Omental fat pad (tissue), 4 donors: Measurements from ENCODE around the gene GABARAPL1. TPM values are rescaled to one million over a fixed set of nuclear protein-coding genes. Genes with fewer than 3 reads are reported as not detected.

Experiments used
- ATAC-seq: fragments of 150-250 bp; one replicate; pipeline ENCODE4 v1.9.1; 2016; ENCODE audit warnings: mild to moderate bottlenecking, moderate library complexity; ENCODE audit not compliant: low FRiP score
- DNase-seq: peaks from one replicate; pipeline ENCODE4 v3.0.0-alpha.2; 2019; ENCODE audit warnings: low spot score
- total RNA-seq, 4 donors: library from RNA; depleted of rRNA; stranded (reverse); fragments of >200 nt; gene quantifications; one replicate each; pipeline ENCODE4 v1.1.0, GENCODE V29; 2016
- TF ChIP-seq, protein P1 (sequence below), 3 donors: fragments of 450-650 bp; IDR thresholded peaks; one replicate each; pipeline ENCODE4 v1.5.1; 2016 to 2017; ENCODE audit warnings: antibody characterized with exemption in 3 of 3, mild to moderate bottlenecking in 3 of 3, moderate library complexity in 2 of 3

Gene GABARAPL1
- total RNA-seq, 4 donors from 2014 or later = 165 to 335 (median 268) TPM

DNA sequence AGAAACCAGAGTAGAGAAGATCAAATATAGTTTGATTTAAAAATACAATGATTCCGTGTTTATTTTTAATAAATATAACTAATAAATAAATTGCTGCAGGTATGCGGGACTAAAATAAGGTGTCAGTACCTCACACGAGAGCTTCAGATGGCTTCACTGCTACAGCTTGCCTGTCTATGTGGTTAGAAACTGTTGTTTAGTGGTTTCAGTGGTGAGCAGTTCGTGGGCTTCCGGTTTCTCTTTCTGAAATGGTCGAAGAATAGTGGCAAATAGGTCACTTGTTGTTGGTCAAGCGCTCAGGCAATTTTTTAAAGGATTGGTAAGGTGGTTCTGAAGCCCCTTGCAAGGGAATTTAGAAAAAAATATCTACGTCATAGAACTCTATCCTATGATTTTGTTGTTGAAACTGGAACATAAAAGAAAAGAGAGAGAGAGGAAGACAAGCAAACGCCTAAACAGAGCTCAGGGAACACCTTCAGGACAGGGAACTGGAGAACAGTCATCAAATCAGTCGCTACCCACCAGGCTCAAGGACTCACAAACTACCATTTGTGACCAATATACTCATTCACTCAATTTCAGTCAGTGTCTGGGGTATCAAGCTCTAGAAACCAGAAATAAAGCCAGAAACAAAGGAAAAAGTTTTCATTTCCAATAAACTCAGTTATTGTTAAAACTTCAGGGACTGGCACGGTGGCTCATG is 31.3 kb downstream of the GABARAPL1 start:
- TF ChIP-seq, protein P1, sequence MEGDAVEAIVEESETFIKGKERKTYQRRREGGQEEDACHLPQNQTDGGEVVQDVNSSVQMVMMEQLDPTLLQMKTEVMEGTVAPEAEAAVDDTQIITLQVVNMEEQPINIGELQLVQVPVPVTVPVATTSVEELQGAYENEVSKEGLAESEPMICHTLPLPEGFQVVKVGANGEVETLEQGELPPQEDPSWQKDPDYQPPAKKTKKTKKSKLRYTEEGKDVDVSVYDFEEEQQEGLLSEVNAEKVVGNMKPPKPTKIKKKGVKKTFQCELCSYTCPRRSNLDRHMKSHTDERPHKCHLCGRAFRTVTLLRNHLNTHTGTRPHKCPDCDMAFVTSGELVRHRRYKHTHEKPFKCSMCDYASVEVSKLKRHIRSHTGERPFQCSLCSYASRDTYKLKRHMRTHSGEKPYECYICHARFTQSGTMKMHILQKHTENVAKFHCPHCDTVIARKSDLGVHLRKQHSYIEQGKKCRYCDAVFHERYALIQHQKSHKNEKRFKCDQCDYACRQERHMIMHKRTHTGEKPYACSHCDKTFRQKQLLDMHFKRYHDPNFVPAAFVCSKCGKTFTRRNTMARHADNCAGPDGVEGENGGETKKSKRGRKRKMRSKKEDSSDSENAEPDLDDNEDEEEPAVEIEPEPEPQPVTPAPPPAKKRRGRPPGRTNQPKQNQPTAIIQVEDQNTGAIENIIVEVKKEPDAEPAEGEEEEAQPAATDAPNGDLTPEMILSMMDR (IDR thresholded peaks at IDR 0.05) = no peak
- DNase-seq (no peak), ATAC-seq (no peak)

DNA sequence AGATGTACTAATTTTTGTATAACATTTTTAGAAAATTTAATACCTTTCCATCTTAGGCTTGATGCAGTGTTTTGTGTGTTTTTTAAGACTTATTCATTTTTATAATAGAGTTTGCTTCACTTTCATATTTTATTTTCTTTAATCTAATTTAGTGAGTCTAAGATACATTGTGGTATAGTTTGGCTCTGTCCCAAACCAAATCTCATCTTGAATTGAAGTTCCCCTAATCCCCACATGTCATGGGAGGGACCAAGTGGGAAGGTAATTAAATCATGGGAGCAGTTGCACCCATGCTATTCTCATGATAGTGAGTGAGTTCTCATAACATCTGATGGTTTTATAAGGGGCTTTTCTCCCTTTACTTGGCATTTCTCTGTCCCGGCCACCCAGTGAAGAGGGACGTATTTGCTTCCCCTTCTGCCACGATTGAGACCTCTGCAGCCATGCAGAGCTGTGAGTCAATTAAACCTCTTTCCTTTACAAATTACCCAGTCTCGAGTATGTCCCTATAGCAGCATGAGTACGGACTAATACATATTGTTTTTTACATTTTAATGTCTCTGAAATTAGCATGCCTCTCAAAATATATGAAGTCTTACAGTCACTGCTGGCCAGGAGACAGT is 34.9 kb downstream of the GABARAPL1 start:
- DNase-seq (no peak), ATAC-seq (no peak)
- TF ChIP-seq, protein P1 (IDR thresholded peaks at IDR 0.05) = no peak

DNA sequence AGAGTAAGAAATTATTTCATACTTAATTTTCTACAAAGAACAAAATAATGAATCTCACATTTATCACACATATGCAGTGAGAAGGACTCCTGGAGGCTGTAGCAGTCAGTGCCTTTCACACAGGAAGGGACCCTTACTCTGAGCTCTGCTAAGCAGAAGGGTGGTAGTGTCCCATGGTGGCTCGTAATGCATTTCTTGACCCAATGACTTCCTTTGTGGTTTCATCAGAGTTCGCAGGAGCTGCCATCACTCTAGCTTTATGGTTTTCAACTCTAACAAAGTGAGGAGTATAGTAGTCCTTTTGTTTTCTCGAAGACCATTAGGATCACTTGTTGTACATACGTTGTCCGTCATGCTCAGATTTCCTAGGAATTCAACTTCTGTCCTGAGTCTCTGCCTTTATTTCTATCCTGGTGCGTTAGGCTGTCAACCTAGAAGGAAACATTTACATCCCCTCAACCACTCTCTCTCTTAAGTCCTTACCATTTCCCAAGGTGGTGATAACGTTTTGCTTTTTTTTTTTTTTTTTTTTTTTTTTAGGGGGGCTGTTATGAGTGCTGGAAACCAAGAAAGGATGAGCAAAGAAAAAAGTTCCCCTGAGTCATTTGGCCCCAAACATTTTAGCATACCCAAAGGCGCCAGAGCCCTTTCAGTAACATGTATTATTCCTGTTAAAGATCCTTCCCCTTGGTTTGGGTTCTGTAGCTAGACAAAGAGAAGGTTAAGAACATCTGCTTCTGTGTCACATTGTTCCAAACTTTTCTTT is 37.2 kb downstream of the GABARAPL1 start:
- ATAC-seq = no peak
- TF ChIP-seq, protein P1 (IDR thresholded peaks at IDR 0.05) = no peak
- DNase-seq = no peak

DNA sequence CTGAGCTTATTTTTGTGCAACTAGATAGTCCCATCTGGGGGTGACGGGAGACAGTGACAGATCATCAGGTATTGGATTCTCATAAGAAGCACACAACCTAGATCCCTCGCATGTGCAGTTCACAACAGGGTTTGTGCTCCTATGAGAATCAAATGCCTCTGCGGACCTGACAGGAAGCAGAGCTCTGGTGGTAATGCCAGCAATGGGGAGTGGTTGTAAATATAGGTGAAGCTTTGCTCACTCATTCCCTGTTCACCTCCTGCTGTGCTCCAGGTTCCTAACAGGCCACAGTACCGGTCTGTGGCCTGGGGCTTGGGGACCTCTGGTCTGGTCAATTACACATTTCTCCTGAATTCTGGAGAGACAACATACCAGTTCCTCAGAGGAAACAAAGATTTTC is 39.0 kb downstream of the GABARAPL1 start:
- DNase-seq (no peak), ATAC-seq (no peak)
- TF ChIP-seq, protein P1 (IDR thresholded peaks at IDR 0.05) = no peak

DNA sequence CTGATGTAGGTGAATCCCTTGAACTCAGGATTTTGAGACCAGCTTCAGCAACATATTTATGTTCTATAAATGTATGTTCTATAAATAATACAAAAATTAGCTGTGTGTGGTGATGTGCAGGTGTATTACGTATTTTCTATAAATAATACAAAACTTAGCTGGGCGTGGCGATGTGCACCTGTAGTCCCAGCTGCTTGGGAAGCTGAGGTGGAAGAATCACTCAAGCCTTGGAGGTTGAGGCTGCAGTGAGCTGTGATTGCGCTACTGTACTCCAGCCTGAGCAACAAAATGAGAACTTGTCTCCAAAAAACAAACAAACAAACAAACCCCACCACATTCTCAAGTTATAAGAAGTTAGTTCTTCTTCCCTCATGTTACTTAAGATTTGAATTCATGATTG is 39.5 kb downstream of the GABARAPL1 start:
- no peak for ATAC-seq
- TF ChIP-seq, protein P1 (IDR thresholded peaks at IDR 0.05) = no peak
- no peak for DNase-seq

DNA sequence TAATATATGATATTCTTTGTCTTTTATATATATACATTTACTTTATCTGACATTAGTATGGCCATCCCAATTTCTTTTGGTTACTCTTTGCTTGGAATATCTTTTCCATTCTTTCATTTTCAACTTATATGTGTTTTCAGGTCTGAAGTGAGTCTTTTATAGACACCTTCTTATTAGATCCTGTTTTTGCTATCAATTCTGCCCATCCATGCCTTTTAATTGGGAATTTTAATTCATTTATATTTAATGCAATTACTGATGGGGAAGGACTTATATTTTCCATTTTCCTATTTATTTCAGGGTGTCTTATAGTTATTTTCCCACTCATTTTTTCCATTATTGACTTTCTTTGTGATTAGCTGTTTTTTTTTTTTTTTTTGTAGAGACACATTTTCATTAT is 43.4 kb downstream of the GABARAPL1 start:
- DNase-seq = no peak
- TF ChIP-seq, protein P1 (IDR thresholded peaks at IDR 0.05) = no peak
- no peak for ATAC-seq
